HG03469 (cell line): ENCODE data around the gene PRKN.

Experiments
- ATAC-seq: cut with Tn5 transposase; IDR thresholded peaks from one replicate; pipeline ENCODE4 v1.9.1; 2021; ENCODE audit warnings: mild to moderate bottlenecking, moderate library complexity, moderate number of reproducible peaks; ENCODE audit not compliant: unreplicated experiment

PRKN gene

DNA sequence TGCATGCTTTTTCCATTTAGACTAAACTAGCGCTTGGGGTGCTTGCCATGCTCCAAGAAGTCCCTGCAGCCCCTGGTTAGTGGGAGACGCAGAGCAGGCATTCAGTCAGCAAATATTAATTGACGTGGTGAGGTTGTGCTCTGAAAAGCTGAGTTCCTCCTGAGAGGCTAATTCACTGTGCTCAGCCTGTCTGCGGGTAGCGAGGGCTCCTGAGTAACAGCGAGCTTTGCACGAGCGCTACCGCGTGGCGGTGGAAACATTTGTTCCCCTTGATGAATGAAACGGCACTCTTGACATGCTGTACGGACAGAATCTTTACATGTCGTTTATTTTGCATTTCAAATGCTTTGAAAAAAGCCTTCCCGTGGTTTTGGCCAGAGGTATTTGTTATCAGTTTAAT lies 1283.1 kb downstream of the PRKN start:
- no peak for ATAC-seq

DNA sequence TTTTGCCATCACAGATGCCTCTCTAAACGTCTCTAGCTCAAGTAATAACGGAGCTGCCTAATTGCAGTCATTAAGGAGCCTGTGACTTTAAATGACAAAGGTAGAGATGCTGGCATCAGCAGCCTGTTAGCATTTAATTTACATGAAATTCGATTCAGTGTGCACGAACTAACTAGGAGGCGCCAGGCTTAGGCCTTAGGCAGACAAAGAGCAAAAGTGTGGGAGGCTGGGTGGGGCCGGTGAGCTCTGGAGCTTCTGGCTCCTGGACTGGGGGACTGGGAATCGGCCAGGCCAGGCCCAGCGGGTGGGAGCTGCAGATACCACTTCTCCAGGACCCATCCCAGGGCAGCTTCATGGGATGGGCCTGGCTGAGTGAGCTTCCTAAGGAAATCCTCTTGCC lies 1283.7 kb downstream of the PRKN start:
- ATAC-seq = no peak

DNA sequence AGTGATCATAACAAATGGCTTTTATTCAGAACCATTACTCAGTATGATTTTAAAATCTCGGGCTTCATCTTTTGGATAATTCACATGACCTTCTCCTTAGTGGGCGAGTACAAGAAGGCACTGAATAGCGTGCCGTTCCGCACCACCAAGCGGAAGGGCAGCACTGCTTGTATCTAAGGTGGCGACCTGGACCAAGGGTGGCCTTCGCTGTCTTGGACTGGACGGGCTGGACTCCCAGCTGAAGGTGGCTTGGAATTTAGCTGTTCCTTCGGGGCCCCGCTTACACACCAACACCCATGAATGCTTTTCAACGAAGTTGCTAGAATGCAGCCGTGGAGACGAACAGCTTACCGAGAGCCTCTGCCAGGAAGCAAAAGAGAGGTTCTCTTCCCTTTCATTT lies 1285.1 kb downstream of the PRKN start:
- no peak for ATAC-seq

DNA sequence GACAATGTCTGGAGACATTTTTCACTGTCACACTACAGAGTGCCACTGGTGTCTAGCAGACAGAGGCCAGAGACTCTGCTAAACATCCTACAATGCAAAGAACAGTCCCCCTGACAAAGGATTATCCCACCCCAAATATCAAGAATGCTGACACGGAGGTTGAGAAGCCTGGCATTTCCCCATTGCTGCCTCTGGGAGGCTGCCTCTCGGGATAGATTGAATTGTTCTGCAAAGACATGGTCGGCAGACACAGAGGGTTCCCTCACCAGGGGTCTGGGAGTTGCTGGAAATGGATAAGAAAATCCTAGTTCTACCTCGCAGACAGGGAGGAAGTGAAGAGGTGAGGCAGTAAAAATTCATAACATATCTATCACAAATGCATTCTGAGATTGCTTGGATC lies 1287.3 kb downstream of the PRKN start:
- ATAC-seq = no peak

DNA sequence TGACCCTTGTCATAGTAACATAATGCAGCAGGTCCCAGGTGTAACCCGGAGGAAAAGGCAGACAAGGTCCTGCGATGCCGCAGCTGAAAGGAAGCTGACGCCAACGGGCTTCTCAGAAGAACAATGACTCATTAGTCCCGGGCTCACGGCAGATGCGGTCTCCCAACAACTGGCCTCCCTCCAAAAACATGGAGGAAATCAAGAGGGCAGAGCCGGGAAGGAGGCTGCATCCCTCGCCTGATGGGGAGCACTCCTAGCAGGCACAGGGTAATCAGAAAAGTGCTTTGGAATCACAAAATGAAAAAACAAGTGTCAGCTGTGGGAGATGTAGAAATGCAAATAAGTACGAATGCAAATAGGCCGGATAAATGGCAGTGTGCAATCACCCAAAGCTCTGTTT lies 1288.5 kb downstream of the PRKN start:
- ATAC-seq = no peak

DNA sequence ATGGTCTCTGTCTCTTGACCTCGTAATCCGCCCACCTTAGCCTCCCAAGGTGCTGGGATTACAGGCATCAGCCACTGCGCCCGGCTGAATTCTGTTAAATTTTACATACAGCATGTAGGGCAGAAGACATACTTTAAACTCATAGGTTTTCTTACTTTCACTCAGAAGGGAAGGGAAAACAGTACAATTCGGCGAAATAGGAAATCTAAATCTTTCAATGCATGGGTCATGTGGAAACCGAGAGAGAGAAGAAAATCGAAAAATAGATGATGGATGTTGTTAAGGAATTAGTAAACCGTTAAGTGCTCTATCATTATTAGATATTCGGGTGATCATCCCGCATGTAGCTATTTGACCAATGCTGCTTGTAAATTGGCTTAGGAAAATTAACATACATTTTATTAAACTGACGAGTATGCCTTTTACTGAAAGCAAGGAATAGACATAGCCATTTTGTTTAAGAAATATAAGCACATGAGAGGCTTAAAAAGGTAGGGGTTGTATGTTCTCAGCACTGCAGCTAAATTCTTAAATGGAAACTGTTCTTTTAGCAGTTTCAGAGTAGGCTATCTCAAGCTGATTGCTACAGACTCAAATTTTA lies 1289.0 kb downstream of the PRKN start:
- no peak for ATAC-seq

DNA sequence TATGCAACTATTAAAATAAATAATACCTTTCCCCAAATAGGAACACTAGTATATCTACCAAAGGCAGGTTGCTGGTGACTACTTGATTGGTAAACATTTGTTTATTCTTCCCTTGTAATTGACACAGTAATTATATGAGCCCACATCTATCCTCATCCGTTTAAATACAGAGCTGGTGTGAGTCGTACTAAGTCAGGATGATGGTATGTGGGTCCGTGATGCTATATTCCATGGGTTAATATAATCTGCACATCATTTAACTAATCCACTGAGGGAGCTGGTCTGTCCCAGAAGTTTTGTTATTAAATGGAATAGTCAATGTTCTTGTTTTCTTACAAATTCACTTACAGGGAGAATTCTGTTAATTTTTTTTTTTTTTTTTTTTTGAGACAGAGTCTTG lies 1289.7 kb downstream of the PRKN start:
- no peak for ATAC-seq

DNA sequence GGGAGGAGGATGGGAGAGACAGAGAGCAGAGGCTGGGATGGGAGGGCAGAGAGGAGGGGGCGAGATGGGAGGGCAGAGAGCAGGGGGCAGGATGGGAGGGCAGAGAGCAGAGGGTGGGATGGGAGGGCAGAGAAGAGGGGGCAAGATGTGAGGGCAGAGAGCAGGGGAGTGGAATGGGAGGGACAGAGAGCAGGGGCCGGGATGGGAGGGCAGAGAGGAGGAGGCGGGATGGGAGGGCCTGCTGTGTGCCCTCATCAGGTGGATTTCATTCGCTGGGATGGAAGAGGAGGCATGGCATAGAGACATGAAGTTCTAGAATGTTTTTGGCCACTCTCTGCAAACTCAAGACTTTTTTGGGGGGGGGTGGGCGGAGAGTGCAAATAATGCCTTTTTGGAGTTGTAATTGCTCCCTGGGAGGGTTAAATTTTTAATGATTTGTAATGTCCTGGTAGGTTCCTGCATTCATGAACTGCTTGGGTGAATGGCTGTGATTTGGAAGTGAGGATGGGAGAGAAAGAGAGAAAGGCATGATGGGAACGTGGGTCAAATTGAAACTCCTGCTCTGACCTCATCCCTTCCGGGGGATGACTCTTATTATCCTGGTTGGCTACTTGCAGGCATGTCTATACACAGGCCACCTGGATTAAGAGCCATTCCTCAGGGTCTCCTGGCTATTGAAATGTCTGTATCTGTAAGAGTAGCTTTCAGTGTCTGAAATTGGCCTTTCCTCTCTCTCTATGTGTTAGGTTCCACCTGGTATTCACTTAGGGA lies 1291.3 kb downstream of the PRKN start:
- no peak for ATAC-seq

DNA sequence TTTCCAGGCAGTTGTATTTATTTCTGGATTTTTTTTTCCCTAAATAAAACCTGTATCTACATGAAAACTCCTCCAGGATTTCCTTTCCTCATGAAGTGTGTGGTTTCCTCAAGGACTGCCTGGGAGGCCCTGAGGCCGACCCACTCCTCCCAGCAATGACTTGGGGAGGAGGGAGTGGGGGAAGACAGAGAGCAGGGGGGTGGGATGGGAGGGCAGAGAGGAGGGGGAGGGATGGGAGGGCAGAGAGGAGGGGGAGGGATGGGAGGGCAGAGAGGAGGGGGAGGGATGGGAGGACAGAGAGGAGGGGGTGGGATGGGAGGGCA lies 1291.9 kb downstream of the PRKN start:
- ATAC-seq = no peak

DNA sequence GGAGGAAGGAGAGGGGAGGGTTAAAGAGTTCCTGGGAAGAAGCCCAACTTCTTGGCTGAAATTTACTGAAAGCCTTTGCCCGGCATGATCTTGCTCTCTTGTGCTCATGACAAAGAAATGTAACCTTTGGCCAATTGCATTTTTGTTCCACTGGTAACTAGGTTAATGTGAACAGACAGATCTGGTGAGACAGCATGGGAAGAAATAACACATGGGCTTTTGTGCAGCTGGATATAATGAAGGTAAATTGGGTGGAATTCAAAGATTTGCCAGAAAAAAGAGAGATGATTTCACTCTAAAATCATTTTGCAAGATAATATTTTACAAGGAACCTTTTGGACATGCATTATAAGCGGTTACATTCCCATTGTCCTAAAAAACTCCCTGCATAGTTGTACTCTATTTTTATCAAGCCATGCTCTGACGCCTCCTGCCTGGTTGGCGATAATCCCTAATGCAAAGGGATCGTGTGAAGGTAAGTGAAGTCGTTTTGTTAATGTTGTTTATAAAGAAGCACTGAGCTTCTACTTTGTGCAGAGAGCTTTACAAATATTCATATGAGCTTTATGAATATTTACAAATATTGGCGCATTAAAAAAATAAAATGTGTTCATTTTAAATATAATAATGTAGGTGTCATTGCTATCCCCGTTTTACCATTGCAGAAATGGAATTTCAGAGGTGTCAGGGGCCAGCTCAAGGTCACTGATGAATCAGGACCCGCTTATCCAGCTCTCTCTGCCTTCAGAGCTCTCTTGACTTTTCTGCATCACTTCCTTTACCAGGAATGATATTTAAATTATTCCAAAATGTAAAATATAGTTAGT lies 1292.4 kb downstream of the PRKN start:
- no peak for ATAC-seq

DNA sequence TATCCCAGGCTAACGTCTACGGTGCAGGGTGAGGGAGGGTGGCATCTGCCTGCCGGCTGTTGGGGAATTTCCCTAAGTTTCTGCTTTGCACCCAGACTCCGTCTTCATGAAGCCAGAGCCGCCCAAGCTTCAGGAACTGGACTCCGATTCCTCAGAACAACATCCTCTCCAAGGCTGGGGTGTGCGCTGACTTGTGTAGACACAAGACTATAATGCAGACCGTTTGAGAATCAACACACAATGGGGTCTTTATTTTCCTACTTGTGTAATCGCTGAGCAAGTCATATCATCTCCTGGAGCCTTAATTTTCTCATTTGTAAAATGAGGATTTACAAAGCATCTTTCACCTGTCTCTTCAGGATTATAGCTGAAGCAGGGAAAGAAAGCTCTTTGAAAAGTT lies 1293.2 kb downstream of the PRKN start:
- no peak for ATAC-seq

DNA sequence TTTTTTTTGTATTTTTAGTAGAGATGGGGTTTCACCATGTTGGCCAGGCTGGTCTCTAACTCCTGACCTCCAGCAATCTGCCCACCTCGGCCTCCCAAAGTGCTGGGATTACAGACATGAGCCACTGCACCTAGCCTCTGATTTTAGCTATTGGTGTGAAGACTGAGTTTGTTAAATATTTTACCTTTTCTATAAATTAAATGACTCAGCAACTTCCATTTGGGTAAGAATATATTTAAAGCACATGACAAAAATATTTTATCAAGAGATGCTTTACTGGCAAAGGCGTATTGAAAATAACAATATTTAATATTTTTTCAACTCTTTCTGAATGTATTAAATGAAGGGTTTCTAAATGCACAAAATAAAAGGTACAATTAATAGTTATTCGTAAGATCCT lies 1295.0 kb downstream of the PRKN start:
- no peak for ATAC-seq

DNA sequence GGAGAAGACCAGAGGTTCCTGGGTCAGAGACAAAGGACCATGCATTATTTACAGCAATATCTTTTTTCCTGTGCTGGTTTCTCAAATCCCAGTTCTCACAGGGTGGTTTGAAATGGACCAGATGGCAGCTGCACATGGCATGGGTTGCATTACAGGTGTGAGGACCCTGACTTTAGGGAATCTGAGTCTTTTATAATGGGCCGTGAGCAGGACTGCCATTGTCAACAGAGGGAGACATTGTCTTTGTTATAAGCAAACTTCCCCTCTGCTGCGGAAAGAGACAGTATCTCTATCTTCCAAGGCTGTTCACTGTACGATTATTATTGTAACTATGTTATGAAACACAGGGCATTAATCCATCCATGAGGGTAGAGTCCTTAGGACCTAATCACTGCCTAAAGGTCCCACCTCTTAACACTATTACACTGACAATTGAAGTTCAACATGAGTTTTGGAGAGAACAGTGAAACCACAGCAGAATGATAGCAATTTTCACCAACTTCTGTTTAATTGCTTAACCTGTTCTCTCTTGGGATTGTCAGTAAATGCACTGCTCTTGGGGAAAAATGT lies 1297.6 kb downstream of the PRKN start:
- no peak for ATAC-seq

DNA sequence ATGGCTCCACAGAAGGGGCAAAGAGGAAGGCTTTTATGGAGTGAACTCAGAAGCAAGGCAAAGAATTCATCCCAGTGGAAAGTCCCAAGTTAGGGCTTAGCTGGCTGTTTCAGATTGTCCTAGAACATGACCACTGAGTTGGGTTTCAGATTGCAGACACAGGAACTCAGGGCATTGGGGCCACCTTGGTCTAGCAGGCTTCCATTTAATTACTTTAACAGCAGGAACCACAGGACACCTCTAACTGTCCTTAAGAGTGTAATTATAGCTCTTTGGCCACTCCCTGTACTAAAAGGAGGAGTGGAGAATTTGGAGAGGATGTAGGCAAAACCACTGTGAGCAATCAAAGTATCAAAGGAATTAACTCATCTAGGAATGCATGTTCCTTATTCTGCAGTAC lies 1303.1 kb downstream of the PRKN start:
- ATAC-seq = no peak

DNA sequence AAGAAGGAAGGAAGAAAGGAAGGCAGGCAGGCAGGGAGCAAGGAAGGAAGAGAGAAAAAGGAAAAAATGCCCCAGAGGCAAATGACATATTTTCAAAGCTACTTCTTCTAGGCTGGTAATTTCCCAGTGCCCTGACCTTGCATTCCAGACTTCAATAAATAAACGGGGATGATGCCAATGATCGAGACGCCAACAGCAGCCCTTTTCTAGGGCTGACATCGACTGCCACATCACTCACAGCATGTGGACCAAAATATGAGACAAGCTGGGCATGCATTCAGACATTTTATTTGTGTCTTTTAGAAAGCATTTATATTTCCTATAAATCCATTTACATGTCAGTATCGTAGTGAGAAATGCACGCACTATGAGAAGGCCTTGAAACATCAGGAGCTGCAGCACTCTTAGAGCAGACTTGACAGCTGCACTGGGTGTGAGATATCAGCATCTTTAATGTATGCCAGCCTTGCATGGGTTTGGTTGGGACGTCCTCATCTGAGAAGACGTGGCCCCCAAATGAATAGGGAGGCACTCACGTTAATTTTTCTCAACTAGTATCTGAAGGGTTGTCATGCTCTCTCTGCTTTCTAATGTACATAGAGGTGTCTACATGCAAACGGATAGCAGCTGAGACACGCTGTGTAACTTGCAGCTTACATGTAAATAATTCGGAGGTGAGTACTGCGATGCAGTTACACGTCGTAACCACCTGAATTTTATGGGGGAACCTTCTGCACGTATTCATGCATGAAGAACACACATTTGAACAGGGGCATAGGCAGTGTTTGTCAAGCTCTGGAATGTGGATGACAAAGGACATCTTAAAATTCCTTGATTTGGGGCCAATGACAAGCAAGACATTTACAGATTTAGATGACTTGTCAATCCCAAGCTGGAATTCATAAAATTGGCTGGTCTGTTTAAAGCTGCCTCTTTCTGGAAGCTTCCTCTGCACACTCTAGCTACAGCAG lies 1304.6 kb downstream of the PRKN start:
- ATAC-seq = no peak

DNA sequence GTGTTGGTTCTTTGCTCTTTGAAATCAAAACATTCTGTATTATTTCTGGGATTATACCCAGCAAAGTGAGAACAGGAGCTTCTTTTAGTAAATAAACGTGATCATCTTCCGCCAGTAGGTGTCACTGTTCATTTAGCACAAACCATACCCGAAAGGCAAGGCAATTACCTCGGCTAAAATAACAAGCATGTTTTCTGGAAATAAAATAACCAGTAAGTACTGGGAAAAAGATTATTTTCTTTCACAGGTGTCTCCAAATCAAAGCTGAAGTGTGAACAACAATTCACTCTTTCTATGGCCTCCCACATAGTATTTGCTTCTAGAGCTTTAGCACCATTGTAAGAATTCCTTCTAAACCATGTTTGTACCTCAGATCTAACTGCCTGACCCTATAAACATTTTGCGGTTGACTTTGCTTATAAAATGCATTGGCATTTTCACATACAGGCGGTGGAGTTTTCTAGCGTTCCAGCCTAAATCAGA lies 1309.1 kb downstream of the PRKN start:
- peak; percentile 79 for ATAC-seq

DNA sequence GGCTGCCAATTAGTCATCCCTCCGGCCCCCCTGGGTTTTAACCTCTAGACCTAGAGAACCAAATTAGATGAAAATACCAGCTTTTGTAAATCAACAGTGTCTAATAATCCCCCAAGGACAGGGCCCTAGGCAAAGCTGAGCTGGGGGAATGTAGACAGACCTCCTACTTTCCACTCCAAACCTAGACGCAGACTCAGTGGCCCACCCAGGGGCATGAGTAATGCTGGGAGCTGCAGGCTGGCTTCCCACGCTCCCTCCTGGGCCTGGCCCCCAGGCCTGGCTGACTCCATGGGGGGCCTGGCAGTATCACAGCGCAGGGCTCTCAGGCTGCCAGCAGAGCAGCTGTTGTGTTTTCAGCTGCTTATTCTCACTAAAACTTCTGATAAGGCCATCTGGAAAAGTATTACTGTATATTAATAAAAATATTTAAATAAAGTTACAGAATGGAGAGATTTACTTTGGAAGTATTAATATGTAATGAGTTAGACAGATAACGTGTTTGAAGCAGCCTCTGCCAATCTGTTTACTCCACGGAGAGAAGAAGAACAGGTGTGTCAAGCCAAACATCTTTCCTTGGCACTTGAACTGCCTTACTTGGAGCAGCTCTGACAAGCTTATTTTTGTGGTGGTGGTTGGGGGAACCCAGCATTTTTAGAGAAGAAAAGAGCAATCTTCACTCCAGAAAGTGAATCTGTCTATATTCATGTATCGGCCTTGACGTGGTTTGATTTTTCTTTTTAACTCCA lies 1309.7 kb downstream of the PRKN start:
- ATAC-seq = no peak

DNA sequence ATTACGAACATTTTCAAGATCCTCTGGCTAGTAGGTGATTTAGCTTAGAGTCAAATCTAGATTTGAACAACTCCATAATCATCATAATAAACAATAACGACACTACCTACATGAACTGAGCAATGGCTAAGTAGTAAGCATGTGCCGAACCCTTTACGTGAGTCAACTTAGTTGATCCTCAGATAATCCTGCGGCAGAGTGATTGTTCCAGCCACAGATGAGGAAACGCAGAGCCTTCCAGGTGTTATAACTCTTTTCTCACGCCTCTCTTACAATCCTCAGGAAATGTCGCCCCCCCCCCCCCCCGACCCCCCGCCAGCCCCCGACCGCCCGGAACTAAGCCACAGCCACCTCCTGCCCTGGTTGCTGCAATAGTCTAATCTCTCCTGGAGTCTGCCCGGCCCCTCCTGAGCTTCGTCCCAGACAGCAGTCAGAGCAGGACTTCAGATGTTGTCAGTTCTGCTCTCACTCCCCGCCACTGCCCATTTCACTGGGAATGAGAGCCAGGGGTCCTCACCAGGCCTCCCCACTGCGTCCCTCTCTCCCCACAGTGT lies 1312.2 kb downstream of the PRKN start:
- ATAC-seq = no peak

DNA sequence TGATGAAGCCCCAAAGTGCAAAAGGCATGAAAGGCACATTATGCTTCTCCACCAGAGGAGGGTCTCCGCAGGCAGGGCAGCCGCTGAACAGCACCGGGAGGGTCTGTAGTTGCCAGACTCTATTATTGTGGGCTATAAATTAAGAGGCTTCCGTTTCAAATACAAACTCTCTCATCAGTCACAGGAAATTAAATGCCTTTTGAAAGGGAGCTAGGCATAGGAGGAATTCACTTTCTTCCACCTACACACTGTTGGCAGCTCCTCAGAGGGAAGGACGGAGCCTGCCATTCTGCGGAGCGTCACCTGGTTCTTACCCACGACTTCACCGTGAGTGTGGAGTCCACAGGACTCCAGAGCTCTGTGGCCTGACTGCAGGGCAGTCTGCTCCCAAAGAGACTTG lies 1312.9 kb downstream of the PRKN start:
- no peak for ATAC-seq
